ENCODE measurements around the gene PCDHGB3.
"Not testable (repeated sequence)": the region's sequence is repeated elsewhere in the genome, so short reads cannot be mapped to it uniquely, and the experiment has no call there.

The PCDHGB3 gene

GRCh38 chr5:141402553-141403243, 32.7 kb downstream of the PCDHGB3 start, which contains the start of gene PCDHGA9:
Gene PCDHGA9, plus strand, starts transcription at chr5:141402778. Its CDS starts 175 bp downstream, at chr5:141402953.
- TF ChIP-seq CTCF (conservative IDR thresholded peaks at IDR 0.05): peak; percentile 80
- TF ChIP-seq ZFX (IDR thresholded peaks at IDR 0.05): no peak
- no peak within 1 kb of the TSS for H3K27ac ChIP-seq

- no peak overlapping the region for H3K27ac ChIP-seq
- no peak for TF ChIP-seq ZFX (IDR thresholded peaks at IDR 0.05)
- no peak for TF ChIP-seq CTCF (conservative IDR thresholded peaks at IDR 0.05)
Measured at GRCh38 chr5:141403387-141403786, 33.3 kb downstream of the PCDHGB3 start.

GRCh38 chr5:141407790-141408505, 37.9 kb downstream of the PCDHGB3 start, which contains the start of gene PCDHGB6:
Gene PCDHGB6, plus strand, starts transcription at chr5:141408021. Its CDS starts 182 bp downstream, at chr5:141408203.
- TF ChIP-seq CTCF (conservative IDR thresholded peaks at IDR 0.05): peak; percentile 78
- H3K27ac ChIP-seq: not testable (repeated sequence)

- TF ChIP-seq ZFX (IDR thresholded peaks at IDR 0.05) (no peak), CTCF (conservative IDR thresholded peaks at IDR 0.05) (no peak)
- no peak overlapping the region for H3K27ac ChIP-seq
Measured at GRCh38 chr5:141409598-141410306, 39.7 kb downstream of the PCDHGB3 start.

GRCh38 chr5:141411575-141411974, 41.5 kb downstream of the PCDHGB3 start:
- H3K27ac ChIP-seq: no peak overlapping the region
- TF ChIP-seq ZFX (IDR thresholded peaks at IDR 0.05): no peak
- TF ChIP-seq CTCF (conservative IDR thresholded peaks at IDR 0.05): no peak

- no peak within 1 kb of the TSS for H3K27ac ChIP-seq
- TF ChIP-seq ZFX (IDR thresholded peaks at IDR 0.05): no peak
- peak; percentile 88 for TF ChIP-seq CTCF (conservative IDR thresholded peaks at IDR 0.05)
Measured at GRCh38 chr5:141412854-141413539, 43.0 kb downstream of the PCDHGB3 start, which contains the start of gene PCDHGA10. Gene PCDHGA10, plus strand, starts transcription at chr5:141412987. Its CDS starts 189 bp downstream, at chr5:141413176.
